Effector CD8-positive, alpha-beta T cell (primary cell): ENCODE data around the gene MARCHF3.
"Not testable (repeated sequence)": the region's sequence is repeated elsewhere in the genome, so short reads cannot be mapped to it uniquely, and the experiment has no call there.

Experiments used
- DNase-seq: peaks from one replicate; lab custom pipeline; 2025; lab: John Stamatoyannopoulos, UW
- total RNA-seq, 4 experiments: gene quantifications; one replicate each; lab custom pipeline; 2026; lab: John Stamatoyannopoulos, UW

MARCHF3 gene
- total RNA-seq: 1.1 to 4.1 (median 3.7) reads per million in 4 experiments

GRCh38 chr5:127030259-127031146 lies at the start of gene MARCHF3:
Gene MARCHF3 (minus strand): TSS chr5:127030558. CDS start chr5:126918171, 112,387 bp downstream.
- DNase-seq: peak; percentile 88

GRCh38 chr5:127079994-127080491 lies 49.7 kb upstream of the MARCHF3 start:
- DNase-seq: no peak

- no peak for DNase-seq
Observed at GRCh38 chr5:127077366-127077765, 47.0 kb upstream of the MARCHF3 start.

DNA sequence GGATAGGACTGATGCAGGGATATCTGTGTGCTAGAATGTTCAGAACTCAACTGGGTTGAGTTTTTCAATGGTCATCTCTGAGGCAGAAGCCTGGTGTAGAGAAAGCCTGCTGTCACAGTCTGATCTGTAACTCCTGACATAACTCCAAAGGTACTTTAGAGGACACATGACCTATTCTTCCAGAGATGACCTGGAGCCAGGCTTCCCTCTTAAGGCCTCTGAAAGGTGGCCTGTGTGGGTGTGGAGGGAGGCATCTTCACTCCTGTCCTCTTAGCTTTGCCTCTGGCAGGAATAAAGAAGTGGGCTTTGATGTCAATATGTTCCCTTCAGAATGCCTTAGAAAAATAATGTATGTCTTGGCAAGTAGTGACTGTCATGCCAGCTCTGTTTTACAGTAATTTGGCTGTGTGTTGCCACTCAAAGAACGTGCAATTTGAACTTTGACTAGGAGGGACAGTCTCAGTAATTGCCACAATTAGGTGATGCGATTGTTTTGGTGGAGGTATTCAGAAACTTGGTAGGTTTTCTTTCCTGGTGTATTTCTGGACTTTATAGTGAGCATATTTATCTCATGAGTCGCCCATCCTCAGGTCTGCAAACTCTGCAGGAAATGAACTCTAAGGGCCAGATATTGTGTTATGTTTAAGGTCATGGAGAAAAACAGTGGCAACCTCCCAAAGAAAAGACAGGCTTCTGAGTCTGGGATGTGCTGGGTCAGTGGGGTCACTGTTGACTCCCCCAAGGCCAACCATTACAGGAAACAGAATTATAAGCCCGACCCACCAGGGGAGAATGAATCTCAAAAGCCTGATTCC lies 46.2 kb upstream of the MARCHF3 start:
- DNase-seq: no peak

DNA sequence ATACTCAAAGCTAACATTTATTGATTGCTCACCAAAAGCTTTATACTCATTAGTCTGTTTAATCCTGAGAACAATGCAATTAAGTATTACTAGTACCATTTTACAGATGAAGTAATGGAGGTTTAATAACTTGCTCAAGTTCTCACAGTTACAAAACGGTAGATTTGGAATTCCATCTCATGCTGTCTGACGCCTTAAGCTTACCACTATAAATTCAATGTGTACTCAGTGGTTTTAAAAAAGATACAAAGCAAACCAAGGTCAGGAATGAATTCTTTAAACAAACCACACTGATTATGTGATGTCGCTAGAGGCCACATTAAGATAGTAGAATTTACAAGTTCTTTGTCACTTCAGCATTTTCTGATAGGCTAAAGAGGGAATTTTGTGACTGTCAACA lies 44.1 kb upstream of the MARCHF3 start:
- no peak for DNase-seq

- peak; percentile 46 for DNase-seq
Observed at GRCh38 chr5:127072861-127073846, 42.8 kb upstream of the MARCHF3 start, which contains the start of gene C5orf63. Gene C5orf63 (minus strand): TSS chr5:127073502. CDS start chr5:127058995, 14,507 bp downstream.

DNA sequence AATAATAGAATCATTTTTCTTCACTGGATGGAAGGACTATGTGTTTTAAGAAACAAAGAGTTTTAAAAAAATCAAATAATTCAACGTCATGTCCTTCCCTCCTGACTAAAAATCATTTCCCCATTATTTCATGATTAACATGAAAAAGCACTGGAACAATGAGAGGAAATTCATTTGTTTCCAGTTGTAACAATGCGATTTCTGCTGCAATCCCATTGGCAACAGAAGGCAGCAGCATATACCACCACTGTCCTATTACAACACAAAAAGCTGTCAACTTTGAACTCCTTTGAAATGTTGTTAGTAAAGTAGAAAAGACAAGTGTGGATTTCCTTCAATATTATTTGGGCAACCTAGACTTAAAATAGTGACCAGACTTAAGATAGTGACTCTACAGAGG lies 39.9 kb upstream of the MARCHF3 start:
- no peak for DNase-seq

- no peak for DNase-seq
Observed at GRCh38 chr5:127068493-127069214, 38.3 kb upstream of the MARCHF3 start.

DNA sequence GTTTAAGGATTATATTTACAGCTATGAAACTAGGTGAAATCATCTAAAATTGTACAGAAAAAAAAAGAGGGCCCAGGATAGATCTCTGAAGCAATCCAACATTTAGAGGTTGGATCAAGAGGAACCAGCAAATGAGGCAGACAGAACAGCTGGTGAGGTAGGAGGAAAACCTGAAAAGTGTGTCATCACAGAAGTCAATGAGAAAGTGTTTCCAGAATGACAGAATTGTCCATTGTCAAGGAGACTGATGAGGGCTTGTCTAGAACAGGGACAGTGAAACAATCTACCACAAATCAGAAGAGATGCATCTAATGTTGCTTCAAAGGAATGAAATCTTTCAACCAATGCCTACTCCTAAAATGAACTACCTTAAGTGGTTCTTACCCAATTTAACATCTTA lies 36.4 kb upstream of the MARCHF3 start:
- no peak for DNase-seq

DNA sequence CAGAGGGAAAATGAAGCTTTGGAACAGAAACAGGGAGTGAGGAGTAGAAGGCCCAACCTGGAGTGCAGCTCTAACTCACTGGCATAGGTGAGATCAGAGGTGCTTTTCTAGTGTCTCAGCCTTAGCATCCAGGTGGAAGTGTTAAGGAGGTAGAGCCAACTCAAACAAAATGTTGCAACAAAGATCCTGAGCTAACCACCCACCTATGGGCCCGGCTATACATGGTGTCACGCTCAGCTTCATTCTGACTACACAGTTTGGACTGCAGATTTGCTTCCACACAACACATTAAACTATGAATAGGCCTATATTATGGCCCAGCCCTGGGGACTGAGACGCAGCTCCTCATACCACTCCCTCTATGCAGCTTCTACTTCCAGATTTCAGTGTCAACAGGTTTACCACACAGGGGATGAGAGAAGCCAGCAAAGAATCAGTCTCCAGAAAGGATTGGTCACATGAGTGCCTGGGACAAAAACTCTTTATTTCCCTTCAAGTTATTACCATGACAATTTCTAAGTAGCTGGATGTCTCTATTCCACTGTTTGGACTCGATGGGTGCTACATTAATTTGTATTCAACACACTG lies 34.0 kb upstream of the MARCHF3 start:
- DNase-seq: no peak

- no peak for DNase-seq
Observed at GRCh38 chr5:127063257-127063913, 33.0 kb upstream of the MARCHF3 start.

- DNase-seq: no peak
Observed at GRCh38 chr5:127061956-127062355, 31.6 kb upstream of the MARCHF3 start.

GRCh38 chr5:127061537-127061936 lies 31.2 kb upstream of the MARCHF3 start:
- DNase-seq: no peak

- DNase-seq: no peak
Observed at GRCh38 chr5:127060470-127060985, 30.2 kb upstream of the MARCHF3 start.

DNA sequence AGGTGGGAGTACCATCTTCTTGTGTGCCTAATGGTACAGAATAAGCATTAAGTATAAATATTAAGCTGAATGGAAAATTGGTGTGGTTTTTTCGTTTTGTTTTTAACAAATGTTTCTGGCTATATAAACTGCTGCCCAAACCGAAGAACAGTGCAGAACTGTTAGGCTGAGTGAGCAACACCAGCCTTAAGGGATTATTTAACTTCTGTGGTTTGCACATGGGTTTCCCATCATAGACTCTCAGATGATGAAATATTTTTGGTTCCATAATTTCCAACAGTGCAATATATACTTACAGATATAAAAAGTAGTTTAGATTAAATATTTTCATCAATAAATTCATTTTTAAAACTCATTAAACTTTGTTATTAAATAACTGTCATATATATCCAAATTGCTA lies 26.5 kb upstream of the MARCHF3 start:
- no peak for DNase-seq

DNA sequence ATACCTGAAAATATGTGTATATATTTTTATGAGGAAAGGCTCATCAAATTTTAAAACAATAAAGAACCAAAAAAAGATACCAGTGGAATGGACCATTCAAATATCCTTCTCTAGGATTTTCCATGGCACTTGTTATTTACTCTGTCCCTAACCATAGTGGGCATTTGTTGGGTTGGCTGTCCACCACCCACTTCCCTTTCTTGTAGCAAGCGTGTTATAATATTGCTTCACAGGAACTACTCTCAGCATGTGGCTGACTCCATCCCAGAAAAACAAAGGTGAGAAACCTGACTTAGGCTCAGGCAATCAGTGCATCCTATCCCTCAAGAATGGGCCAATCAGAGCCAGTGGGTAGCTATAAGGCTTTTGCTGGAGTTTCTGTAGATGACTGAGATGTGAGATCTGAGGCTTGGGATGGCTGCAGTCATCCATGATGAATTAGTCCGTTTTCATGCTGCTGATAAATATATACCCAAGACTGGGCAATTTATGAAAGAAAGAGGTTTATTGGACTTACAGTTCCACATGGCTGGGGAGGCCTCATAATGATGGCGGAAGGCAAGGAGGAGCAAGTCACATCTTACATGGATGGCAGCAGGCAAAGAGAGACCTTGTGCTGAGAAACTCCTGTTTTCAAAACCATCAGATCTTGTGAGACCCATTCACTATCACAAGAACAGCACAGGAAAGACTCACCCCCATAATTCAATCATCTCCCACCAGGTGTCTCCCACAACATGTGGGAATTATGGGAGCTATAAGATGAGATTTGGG lies 25.7 kb upstream of the MARCHF3 start:
- no peak for DNase-seq

DNA sequence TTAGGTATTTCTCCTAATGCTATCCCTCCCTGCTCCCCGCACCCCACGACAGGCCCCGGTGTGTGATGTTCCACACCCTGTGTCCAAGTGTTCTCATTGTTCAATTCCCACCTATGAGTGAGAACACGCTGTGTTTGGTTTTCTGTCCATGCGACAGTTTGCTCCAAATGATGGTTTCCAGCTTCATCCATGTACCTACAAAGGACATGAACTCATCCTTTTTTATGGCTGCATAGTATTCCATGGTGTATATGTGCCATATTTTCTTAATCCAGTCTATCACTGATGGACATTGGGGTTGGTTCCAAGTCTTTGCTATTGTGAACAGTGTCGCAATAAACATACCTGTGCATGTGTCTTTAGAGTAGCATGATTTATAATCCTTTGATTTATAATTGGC lies 23.2 kb upstream of the MARCHF3 start:
- not testable (repeated sequence) for DNase-seq

GRCh38 chr5:127053049-127053448 lies 22.7 kb upstream of the MARCHF3 start:
- DNase-seq: no peak

- no peak for DNase-seq
Observed at GRCh38 chr5:127051591-127051990, 21.2 kb upstream of the MARCHF3 start.
